Ectodermal cell (in vitro differentiated cells): ENCODE data around the gene ATP13A2.
"Not testable (repeated sequence)": the region's sequence is repeated elsewhere in the genome, so short reads cannot be mapped to it uniquely, and the experiment has no call there.

Experiments used
- H3K27ac ChIP-seq: 2 replicates; pipeline ENCODE4 v1.7.0; 2013; ENCODE audit warnings: mild to moderate bottlenecking, low read depth, low read length; ENCODE audit not compliant: insufficient read depth, poor library complexity, severe bottlenecking
- H3K27me3 ChIP-seq: 2 replicates; pipeline ENCODE4 v1.7.0; 2013; ENCODE audit warnings: mild to moderate bottlenecking, low read length; ENCODE audit not compliant: insufficient read depth, control insufficient read depth, poor library complexity, severe bottlenecking
- H3K36me3 ChIP-seq: one replicate; pipeline ENCODE4 v1.7.0; 2013; ENCODE audit warnings: low read length; ENCODE audit not compliant: control insufficient read depth, insufficient read depth
- H3K4me1 ChIP-seq: one replicate; pipeline ENCODE4 v1.7.0; 2013; ENCODE audit warnings: low read length; ENCODE audit not compliant: control insufficient read depth, insufficient read depth
- H3K4me3 ChIP-seq: 2 replicates; pipeline ENCODE4 v1.7.0; 2013; ENCODE audit warnings: low read depth, low read length, control low read depth; ENCODE audit not compliant: insufficient read depth
- H3K9me3 ChIP-seq: 2 replicates; pipeline ENCODE4 v1.7.0; 2013; ENCODE audit warnings: mild to moderate bottlenecking, low read length, moderate library complexity; ENCODE audit not compliant: control insufficient read depth
- whole genome bisulfite sequencing, 2 experiments: methylation state at CpG; one replicate each; pipeline ENCODE4 v1.1.7; 2013; ENCODE audit warnings: missing lambda C conversion rate in 2 of 2; 5-methylcytosine and 5-hydroxymethylcytosine counted together

The ATP13A2 gene

DNA sequence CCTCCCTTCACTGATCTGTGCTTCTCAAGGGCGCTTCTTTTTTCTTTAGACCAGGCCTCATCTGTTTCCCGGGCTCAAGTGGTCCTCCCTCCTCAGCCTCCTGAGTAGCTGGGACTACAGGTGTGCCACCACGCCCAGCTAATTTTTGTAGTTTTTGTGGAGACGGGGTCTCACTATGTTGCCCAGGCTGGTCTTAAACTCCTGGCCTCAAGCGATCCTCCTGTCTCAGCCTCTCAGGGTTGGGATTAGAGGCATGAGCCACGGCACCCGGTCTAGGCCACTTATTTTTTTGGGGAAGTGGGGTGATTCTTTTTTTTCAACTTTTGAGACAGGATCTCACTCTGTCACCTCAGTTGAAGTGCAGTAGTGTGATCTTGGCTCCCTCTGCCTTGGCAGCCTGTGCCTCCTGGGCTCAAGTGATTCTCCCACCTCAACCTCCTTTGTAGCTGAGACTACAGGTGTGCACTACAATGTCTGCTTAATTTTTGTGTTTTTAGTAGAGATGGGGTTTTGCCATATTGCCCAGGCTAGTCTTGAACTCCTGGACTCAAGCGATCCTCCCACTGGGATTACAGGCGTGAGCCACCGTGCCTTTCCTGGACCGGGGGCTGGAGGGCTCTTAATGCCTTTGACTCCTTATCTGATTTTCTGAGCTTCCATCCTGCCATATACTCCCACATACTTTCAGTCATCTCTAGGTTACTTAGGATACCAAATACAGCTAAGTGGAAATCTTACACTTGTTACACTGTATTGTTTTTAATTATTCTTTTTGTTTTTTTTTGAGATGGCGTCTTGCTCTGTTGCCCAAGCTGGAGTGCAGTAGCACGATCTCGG, 50.2 kb downstream of the ATP13A2 start:
- WGBS, 2 experiments, result 94 to 96% methylated on average over 14 of the region's 14 CpGs
- no peaks in the 10 kb centered on the region for H3K9me3 ChIP-seq
- H3K27ac ChIP-seq, result no peak overlapping the region
- peaks cover 21% of the 10 kb centered on the region for H3K36me3 ChIP-seq
- H3K4me3 ChIP-seq, result peak overlapping the region; percentile 23
- no peaks in the 10 kb centered on the region for H3K4me1 ChIP-seq
- H3K27me3 ChIP-seq, result no peaks in the 10 kb centered on the region

DNA sequence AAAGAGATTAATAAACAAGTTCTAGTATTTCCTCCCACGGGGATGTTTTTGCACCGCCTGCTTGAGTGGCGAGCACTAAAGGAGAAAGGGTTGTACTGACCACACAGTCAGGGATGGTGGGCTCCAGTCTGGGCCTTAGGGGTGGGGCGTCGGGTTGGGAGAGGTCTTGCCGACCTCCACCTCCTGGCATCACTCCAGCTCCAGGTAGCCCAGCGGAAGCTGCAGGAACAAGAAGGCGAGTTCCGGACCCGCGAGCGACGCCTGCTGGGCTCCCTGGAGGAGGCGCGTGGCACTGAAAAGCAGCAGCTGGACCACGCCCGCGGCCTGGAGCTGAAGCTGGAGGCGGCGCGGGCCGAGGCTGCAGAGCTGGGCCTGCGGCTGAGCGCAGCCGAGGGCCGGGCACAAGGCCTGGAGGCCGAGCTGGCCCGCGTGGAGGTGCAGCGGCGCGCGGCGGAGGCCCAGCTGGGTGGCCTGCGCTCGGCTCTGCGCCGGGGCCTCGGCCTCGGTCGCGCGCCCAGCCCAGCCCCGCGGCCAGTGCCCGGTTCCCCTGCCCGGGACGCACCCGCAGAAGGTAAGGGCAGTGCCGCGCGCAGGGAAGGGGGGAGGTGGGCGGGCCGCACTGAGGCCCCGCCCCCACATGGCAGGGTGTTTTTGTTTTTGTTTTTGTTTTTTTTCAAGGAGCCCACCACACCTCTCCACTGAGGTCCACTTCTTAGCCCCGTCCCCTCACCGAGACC, 51.0 kb downstream of the ATP13A2 start:
- Histone ChIP-seq H3K27me3 (no peaks in the 10 kb centered on the region), H3K4me3 (peak overlapping the region; percentile 23), H3K27ac (peak overlapping the region; percentile 55), H3K36me3 (peaks cover 14% of the 10 kb centered on the region), H3K4me1 (no peaks in the 10 kb centered on the region), H3K9me3 (no peaks in the 10 kb centered on the region)
- WGBS, 2 experiments, result 7 to 9% methylated on average over 57 of the region's 57 CpGs

DNA sequence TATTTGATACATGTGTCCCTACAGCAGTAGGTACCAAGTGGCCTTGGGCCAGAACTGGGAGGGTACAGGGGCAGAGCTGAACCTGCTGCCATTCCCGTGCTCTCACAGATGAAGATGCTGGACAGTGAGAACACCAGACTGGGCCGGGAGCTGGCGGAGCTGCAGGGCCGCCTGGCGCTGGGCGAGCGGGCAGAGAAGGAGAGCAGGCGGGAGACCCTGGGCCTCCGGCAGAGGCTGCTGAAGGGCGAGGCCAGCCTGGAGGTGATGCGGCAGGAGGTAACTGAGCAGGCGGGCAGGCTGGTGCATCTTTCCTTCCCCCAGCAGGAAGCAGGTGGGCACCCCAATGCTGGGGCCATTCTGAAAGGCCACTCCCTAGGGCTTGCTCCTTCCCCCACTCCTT, 53.3 kb downstream of the ATP13A2 start:
- H3K36me3 ChIP-seq, result peaks cover 14% of the 10 kb centered on the region
- no peaks in the 10 kb centered on the region for H3K9me3 ChIP-seq
- H3K27me3 ChIP-seq, result no peaks in the 10 kb centered on the region
- H3K4me3 ChIP-seq, result no peak overlapping the region
- 96 to 98% methylated on average over 12 of the region's 12 CpGs for WGBS, 2 experiments
- H3K27ac ChIP-seq, result no peak overlapping the region
- H3K4me1 ChIP-seq, result no peaks in the 10 kb centered on the region

- Histone ChIP-seq H3K4me1 (no peaks in the 10 kb centered on the region), H3K27ac (no peak overlapping the region), H3K9me3 (no peaks in the 10 kb centered on the region), H3K27me3 (no peaks in the 10 kb centered on the region), H3K4me3 (no peak overlapping the region), H3K36me3 (peaks cover 14% of the 10 kb centered on the region)
- 96 to 98% methylated on average over 7 to 8 of the region's 8 CpGs for WGBS, 2 experiments
Observed at GRCh38 chr1:16957731-16958130, 54.0 kb downstream of the ATP13A2 start.

- Histone ChIP-seq H3K36me3 (peaks cover 14% of the 10 kb centered on the region), H3K27ac (no peak overlapping the region), H3K27me3 (no peaks in the 10 kb centered on the region), H3K4me3 (no peak overlapping the region), H3K4me1 (no peaks in the 10 kb centered on the region), H3K9me3 (no peaks in the 10 kb centered on the region)
- 95 to 96% methylated on average over 8 of the region's 8 CpGs for WGBS, 2 experiments
Observed at GRCh38 chr1:16956775-16957174, 55.0 kb downstream of the ATP13A2 start.

DNA sequence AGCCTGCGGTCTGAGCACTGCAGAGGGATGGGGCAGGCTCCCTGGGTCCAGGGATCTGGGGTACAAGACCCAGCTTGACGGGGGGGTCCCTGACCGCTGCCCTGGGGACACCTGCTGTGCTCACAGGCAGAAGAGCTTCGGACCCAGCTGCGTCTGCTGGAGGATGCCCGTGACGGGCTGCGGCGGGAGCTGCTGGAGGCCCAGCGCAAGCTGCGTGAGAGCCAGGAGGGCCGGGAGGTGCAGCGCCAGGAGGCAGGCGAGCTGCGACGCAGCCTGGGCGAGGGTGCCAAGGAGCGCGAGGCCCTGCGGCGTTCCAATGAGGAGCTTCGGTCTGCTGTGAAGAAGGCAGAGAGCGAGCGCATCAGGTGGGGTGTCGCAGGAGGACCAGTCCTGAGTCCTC, 56.5 kb downstream of the ATP13A2 start:
- H3K36me3 ChIP-seq, result peaks cover 14% of the 10 kb centered on the region
- no peaks in the 10 kb centered on the region for H3K4me1 ChIP-seq
- 96% methylated on average over 25 of the region's 25 CpGs for WGBS, 2 experiments
- no peak overlapping the region for H3K27ac ChIP-seq
- H3K4me3 ChIP-seq, result no peak overlapping the region
- no peaks in the 10 kb centered on the region for H3K27me3 ChIP-seq
- no peaks in the 10 kb centered on the region for H3K9me3 ChIP-seq

DNA sequence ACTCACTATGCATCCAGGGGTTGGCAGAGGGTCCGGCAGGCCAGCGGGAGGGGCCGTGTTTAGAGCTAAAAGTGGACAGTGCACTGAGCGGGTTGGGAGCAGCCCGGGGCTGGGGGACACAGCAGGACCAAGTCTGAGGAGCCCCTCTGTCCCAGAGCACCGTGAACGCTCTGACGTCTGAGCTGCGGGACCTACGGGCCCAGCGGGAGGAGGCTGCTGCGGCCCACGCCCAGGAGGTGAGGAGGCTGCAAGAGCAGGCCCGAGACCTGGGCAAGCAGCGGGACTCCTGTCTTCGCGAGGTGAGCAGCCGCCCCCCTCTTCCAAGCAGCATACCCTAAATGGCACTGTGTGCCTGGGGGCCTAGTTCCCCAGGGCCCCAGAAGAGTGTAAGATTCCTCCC, 57.1 kb downstream of the ATP13A2 start:
- H3K27ac ChIP-seq, result no peak overlapping the region
- whole genome bisulfite sequencing, 2 experiments, result 94 to 95% methylated on average over 18 of the region's 18 CpGs
- no peaks in the 10 kb centered on the region for H3K27me3 ChIP-seq
- peaks cover 14% of the 10 kb centered on the region for H3K36me3 ChIP-seq
- H3K9me3 ChIP-seq, result no peaks in the 10 kb centered on the region
- H3K4me3 ChIP-seq, result no peak overlapping the region
- no peaks in the 10 kb centered on the region for H3K4me1 ChIP-seq

DNA sequence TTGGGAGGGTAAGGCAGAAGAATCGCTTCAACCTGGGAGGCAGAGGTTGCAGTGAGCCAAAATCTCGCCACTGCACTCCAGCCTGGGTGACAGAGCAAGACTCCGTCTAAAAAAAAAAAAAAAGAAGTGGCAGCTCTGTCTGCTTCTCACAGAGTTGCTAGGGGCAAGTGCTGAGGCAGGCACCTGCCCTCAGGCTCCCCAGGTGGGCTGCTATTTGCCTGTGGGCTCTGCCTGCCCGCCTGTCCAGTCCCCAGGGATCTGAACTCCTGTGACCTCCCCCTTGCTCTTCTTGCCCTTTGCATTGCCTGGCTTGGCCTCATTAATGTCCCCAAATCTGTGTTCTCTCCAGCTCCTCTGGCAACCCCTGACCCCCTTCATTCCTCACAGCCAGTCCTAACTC, 59.4 kb downstream of the ATP13A2 start:
- not testable (repeated sequence) for H3K27ac ChIP-seq

DNA sequence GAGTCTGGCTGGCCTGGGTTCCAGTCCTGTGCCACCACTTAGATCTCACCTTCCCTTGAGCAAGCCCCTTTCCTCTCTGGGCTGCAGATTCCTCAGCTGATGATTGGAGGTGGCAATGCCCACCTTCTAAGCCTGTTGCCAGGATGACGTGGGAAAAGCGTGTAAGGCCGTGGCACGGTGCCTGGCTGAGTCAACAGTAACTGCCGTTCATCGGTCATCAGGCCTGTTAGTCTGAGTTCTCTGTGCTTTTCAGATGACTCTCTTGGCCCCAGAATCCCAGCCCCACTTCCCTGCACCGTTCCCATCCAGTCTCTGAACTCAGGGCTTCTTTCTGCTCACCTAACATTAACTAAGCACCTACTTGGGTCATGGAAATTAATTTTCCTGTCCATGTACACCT, 62.7 kb downstream of the ATP13A2 start:
- not testable (repeated sequence) for H3K27me3 ChIP-seq, H3K27ac ChIP-seq, H3K9me3 ChIP-seq, H3K4me1 ChIP-seq, H3K4me3 ChIP-seq
- WGBS, 2 experiments, result 95 to 96% methylated on average over 7 of the region's 7 CpGs
- H3K36me3 ChIP-seq, result peaks cover 10% of the 10 kb centered on the region

More for the DNA sequence above, 59.4 kb downstream of the ATP13A2 start:
- H3K27me3 ChIP-seq, H3K4me1 ChIP-seq, H3K4me3 ChIP-seq, H3K9me3 ChIP-seq: not testable (repeated sequence)
- whole genome bisulfite sequencing, 2 experiments, result 87 to 89% methylated on average over 4 of the region's 4 CpGs
- H3K36me3 ChIP-seq, result peaks cover 15% of the 10 kb centered on the region

- H3K4me3 ChIP-seq, H3K9me3 ChIP-seq, H3K27ac ChIP-seq, H3K4me1 ChIP-seq, H3K27me3 ChIP-seq: not testable (repeated sequence)
- 95 to 96% methylated on average over 26 of the region's 26 CpGs for WGBS, 2 experiments
- peaks cover 16% of the 10 kb centered on the region for H3K36me3 ChIP-seq
Observed at GRCh38 chr1:16948282-16948891, 63.3 kb downstream of the ATP13A2 start.
